ENCODE data around the gene RPAIN.
A peak's percentile ranks its signal among the peaks of the same experiment; 100 is the strongest.

Gene RPAIN, protein sequence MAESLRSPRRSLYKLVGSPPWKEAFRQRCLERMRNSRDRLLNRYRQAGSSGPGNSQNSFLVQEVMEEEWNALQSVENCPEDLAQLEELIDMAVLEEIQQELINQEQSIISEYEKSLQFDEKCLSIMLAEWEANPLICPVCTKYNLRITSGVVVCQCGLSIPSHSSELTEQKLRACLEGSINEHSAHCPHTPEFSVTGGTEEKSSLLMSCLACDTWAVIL
- total RNA-seq, result 56.7 to 80.3 (median 63.8) reads per million in 9 experiments

DNA sequence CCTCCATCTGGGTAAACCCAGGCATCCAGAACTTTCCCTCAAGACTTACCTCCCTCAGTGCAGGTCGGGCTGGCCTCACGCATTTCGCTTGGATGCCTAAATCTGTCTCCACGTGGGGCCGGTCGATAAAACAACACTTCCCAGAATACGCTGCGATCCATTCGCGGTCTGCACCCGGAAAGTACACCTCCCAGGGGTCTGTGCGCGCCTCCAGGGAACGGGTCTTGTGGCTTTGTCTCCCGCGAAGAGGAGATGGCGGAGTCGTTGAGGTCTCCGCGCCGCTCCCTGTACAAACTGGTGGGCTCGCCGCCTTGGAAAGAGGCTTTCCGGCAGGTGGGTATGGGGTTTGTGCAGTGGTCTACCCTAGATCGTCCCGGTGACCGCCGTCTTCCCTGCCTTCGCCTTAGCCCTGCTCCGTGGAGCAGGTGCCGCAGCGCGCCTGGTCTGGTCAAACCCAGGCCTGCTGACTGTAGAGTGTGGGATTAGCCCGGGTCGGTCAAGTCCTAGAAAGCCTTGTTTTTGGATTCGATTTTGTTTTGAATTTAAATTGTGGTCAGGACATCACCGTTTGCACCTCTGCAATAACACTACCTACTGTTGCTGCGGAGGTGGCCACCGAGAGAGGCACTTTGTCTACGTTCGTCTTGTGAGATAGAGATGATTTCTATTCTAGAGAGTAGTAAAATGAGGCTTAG lies at the start of gene RPAIN:
Gene RPAIN (plus strand): TSS at position 224 of the 695 bp plus-strand sequence. CDS start 29 bp downstream, at position 253.
- DNase-seq (peak in 2 of 3 experiments; percentile 74 to 76), ATAC-seq (replicated peaks) (peak; percentile 66)
- Mint-ChIP-seq H3K4me1 (ENCODE audit: low read depth in 2 of 2) (peaks cover 11 to 21% of the 10 kb centered on the region in 2 donors), H3K36me3 (ENCODE audit: insufficient read depth) (peaks cover 54% of the 10 kb centered on the region), H3K9me3 (no peaks in the 10 kb centered on the region), H3K27ac (peak within 1 kb of the TSS; percentile 88 to 95), H3K27me3 (no peaks in the 10 kb centered on the region), H3K4me3 (peak within 1 kb of the TSS; percentile 96 to 97)

DNA sequence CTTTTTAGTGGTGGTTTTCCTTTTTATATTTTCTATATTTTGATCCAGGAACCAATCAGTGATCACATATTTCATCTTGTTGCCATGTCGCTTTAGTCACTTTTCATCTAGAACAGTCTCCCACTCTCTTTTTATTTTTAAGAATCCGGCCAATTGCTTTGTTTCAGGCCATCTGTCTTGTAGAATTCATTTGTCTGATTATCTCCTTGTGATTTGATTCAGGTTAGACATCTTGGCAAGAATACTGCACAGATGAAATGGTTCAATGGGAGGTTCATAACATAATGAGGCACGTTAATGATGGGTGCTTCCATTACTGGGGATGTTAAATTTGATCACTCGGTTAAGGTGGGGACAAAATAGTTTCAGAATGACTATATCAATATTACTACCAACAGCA lies 49.6 kb upstream of the RPAIN start:
- Mint-ChIP-seq H3K27ac (peak overlapping the region in 1 of 2 donors; percentile 58), H3K4me3 (no peak overlapping the region), H3K4me1 (ENCODE audit: low read depth in 2 of 2) (no peaks in the 10 kb centered on the region), H3K36me3 (ENCODE audit: insufficient read depth) (peaks cover 81% of the 10 kb centered on the region), H3K9me3 (no peaks in the 10 kb centered on the region), H3K27me3 (no peaks in the 10 kb centered on the region)
- no peak for ATAC-seq (replicated peaks)
- DNase-seq, result no peak

DNA sequence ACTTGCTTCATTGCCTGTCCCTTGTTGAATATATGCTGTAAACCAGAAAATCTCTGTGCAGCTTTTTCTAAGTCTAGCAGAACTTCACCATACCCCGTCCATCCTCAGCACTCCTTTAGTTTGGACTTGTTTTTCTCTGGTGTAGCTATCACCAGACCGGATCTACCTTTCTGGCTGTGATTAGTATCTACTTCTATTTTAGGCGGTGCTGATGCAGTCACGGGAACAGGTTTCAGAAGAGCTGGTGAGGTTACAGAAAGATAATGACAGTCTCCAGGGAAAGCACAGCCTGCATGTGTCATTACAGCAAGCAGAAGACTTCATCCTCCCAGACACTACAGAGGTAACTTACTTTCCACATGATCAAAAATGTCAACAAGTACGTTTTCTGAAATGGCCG lies 46.9 kb upstream of the RPAIN start:
- Mint-ChIP-seq H3K27me3 (no peaks in the 10 kb centered on the region), H3K9me3 (no peaks in the 10 kb centered on the region), H3K4me3 (no peak overlapping the region), H3K36me3 (ENCODE audit: insufficient read depth) (peaks cover 86% of the 10 kb centered on the region), H3K4me1 (ENCODE audit: low read depth in 2 of 2) (no peaks in the 10 kb centered on the region), H3K27ac (no peak overlapping the region)
- ATAC-seq (replicated peaks), result no peak
- no peak for DNase-seq

DNA sequence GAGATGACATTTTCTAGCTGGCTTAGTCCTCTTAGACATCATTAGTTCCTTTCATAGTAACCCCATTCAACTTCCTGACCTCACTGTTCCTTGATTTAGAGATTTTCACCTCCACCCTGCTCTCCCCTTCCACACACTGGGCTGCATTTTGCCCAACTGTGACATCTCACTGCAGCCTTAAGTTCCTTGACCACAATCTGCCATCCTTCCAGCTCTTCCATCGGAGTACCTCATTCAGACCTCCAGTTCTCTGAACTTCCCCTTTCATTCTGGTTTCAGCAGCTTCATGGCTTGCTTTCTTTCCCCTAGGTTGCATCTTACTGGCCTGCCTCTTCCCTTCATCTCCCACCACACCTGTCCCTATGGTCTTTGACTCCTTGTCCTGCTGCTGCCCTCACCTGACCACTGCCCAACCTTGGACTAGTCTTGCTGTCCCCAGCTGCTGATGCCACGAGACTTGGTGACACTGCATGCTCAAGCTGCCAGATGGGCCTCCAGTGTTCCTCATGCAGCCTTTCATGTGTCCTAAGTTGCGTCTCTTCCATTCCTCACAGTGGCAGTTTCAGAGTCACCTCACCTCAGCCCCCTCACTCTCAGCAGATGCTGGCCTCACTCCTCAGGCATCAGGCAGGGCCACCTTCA lies 41.3 kb upstream of the RPAIN start:
- Mint-ChIP-seq H3K36me3 (ENCODE audit: insufficient read depth) (peaks cover 91% of the 10 kb centered on the region), H3K4me1 (ENCODE audit: low read depth in 2 of 2) (peaks cover 0 to 7% of the 10 kb centered on the region in 2 donors), H3K9me3 (no peaks in the 10 kb centered on the region), H3K27ac (peak overlapping the region in 1 of 2 donors; percentile 77), H3K27me3 (no peaks in the 10 kb centered on the region), H3K4me3 (no peak overlapping the region)
- no peak for DNase-seq
- ATAC-seq (replicated peaks), result no peak

DNA sequence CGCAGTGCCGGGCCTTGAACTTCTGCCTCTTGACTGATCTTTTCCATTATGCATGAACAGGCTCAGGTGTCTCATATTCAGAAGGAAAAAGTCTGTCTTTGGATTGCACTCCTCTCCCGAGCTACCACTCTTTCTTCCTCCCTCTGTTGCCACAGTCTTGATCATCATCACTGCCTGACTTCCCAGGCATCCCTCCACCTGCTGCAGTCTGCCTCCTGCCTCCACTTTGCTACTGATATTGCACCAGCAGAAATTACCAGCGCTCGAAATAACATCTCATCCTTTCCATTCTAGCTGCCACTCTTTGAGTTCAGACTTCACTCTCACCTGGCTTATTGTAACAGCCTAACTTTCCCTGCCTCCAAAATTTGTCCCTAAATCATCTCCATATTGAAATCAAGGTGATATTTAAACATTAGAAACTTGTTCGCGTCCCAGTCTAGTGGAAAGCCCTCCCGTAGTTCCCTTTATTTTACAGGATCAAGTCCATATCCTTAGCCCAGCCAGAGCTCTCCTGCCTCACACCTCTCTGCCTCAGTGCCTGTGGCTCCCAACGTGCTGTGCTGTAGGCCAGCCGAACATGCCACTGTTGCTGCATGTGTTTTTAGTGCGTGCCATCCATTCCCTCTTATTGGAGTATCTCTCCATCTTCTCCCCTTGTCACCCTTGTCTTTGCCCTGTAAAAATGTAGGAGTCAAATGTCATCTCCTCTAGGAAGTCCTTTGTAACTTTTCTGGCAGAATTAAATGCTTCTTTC lies 40.5 kb upstream of the RPAIN start:
- Mint-ChIP-seq H3K4me3 (no peak overlapping the region), H3K9me3 (no peaks in the 10 kb centered on the region), H3K4me1 (ENCODE audit: low read depth in 2 of 2) (peaks cover 0 to 7% of the 10 kb centered on the region in 2 donors), H3K27me3 (no peaks in the 10 kb centered on the region), H3K27ac (peak overlapping the region; percentile 72 to 77), H3K36me3 (ENCODE audit: insufficient read depth) (peaks cover 91% of the 10 kb centered on the region)
- ATAC-seq (replicated peaks), result no peak
- no peak for DNase-seq

DNA sequence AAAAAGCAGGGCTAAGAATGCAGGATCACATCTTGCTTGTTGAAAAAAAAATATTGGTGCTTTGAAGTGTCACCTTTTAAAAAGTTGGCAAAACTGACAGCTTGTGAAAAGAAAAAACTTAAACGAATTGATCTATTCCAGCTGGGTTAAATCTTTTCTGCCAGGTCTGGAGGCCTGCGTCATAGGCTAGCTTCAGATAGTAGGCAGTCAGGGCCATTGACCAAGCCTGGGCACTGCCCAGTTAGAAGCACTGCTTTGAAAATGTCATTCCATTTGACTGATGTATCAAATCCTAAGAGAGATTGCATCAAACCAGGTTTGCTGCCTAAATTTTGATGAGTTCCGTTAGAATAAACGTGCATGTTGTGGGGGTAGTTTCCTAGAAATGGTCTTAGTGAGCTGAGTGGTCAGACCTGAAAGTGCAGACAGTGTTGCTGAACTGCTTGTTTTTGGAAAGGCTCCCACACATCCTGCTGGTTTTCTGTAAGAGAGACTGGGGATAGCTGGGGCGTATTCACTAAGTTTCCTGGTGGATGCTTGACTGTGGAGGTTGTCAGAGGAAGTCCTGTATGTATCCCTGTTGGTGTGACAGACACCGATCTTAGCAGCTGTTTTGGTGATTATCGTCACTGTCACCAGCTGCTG lies 39.4 kb upstream of the RPAIN start:
- H3K9me3 Mint-ChIP-seq, result no peaks in the 10 kb centered on the region
- peaks cover 0 to 7% of the 10 kb centered on the region in 2 donors for H3K4me1 Mint-ChIP-seq (ENCODE audit: low read depth in 2 of 2)
- DNase-seq (no peak), ATAC-seq (replicated peaks) (no peak)
- H3K27me3 Mint-ChIP-seq, result no peaks in the 10 kb centered on the region
- peaks cover 86% of the 10 kb centered on the region for H3K36me3 Mint-ChIP-seq (ENCODE audit: insufficient read depth)
- H3K4me3 Mint-ChIP-seq, result no peak overlapping the region
- H3K27ac Mint-ChIP-seq, result peak overlapping the region; percentile 72 to 77

DNA sequence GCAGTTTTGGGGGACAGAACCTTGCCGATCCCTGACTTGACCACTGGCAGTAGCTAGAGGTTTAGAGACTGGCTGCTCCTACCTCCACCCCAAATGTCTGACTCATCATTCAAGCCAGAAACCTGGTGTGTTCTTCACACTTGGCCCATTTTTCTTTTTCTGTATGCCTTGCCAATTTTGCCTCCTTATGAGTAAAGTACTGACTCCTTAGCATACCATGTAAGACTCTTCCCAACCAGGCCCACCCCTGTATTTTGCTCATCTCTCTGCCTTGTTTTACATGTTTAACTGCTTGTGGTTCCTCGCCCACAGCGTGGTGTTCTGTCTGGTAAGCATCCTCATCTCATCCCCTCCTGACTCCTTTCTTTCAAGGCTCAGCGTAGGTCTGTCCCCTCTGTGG lies 38.4 kb upstream of the RPAIN start:
- ATAC-seq (replicated peaks), result no peak
- Mint-ChIP-seq H3K4me1 (ENCODE audit: low read depth in 2 of 2) (peaks cover 0 to 7% of the 10 kb centered on the region in 2 donors), H3K27ac (peak overlapping the region; percentile 77 to 85), H3K4me3 (no peak overlapping the region), H3K9me3 (no peaks in the 10 kb centered on the region), H3K27me3 (no peaks in the 10 kb centered on the region), H3K36me3 (ENCODE audit: insufficient read depth) (peaks cover 85% of the 10 kb centered on the region)
- no peak for DNase-seq

DNA sequence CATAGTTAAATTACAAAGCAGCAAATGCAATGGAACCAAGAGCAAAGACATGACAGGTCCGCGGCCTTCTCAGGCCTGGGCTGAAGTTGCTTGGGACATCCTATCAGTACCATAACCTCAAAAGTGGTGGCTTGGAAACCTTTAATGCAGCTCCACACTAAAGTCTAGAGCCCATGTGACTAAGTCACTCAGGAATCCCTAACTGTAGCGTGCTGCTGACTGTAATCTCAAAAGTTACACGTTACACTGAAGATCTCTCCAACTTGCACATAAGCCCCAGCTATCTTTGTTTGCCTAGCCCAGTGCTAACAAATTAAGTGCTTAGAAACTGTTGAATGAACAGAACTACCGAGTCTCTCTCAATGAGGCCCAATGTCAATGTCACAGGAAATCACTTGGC lies 28.3 kb upstream of the RPAIN start:
- ATAC-seq (replicated peaks) (no peak), DNase-seq (no peak)
- Mint-ChIP-seq H3K27ac (no peak overlapping the region), H3K9me3 (no peaks in the 10 kb centered on the region), H3K4me3 (no peak overlapping the region), H3K4me1 (ENCODE audit: low read depth in 2 of 2) (peaks cover 4 to 13% of the 10 kb centered on the region in 2 donors), H3K36me3 (ENCODE audit: insufficient read depth) (peaks cover 92% of the 10 kb centered on the region), H3K27me3 (no peaks in the 10 kb centered on the region)

DNA sequence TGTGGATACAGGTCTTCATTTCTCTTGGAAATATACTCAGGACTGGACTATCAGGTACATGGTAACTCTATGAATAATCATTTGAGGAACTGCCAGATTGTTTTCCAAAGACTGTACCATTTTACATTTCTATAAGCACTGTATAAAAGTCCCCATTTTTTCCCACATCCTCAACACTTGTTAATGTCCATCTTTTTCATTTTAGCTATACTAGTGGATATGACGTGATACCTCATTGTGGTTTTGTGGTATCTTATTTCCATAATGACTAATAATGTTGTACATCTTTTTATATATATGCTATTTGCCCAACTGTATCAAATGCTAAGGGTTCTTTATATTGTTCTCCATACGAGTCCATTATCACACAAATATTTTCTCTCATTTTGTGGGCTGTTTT lies 23.4 kb upstream of the RPAIN start:
- H3K4me3 Mint-ChIP-seq, result no peak overlapping the region
- peaks cover 0 to 7% of the 10 kb centered on the region in 2 donors for H3K4me1 Mint-ChIP-seq (ENCODE audit: low read depth in 2 of 2)
- H3K27me3 Mint-ChIP-seq, result no peaks in the 10 kb centered on the region
- peaks cover 85% of the 10 kb centered on the region for H3K36me3 Mint-ChIP-seq (ENCODE audit: insufficient read depth)
- peak overlapping the region; percentile 4 to 19 for H3K27ac Mint-ChIP-seq
- ATAC-seq (replicated peaks) (no peak), DNase-seq (no peak)
- H3K9me3 Mint-ChIP-seq, result no peaks in the 10 kb centered on the region

DNA sequence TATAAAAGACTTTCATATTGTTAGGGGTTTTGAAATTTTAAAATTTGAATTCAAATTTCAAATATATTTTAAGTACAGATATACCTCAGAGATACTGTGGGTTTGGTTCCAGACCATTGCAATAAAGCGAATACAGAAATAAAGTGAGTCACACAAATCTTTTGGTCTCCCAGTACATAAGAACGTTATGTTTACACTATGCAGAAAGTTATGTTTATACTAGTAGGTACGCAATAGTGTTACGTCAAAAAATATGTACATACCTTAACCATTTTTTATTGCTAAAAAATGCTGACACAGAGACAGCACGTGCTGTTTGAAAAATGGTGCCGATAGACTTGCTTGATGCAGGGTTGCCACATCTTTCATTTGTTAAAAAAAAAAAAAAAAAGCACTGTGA lies 20.2 kb upstream of the RPAIN start:
- Mint-ChIP-seq H3K27me3 (no peaks in the 10 kb centered on the region), H3K9me3 (no peaks in the 10 kb centered on the region), H3K4me1 (ENCODE audit: low read depth in 2 of 2) (no peaks in the 10 kb centered on the region), H3K4me3 (no peak overlapping the region), H3K36me3 (ENCODE audit: insufficient read depth) (peaks cover 58% of the 10 kb centered on the region), H3K27ac (no peak overlapping the region)
- DNase-seq (no peak), ATAC-seq (replicated peaks) (no peak)

DNA sequence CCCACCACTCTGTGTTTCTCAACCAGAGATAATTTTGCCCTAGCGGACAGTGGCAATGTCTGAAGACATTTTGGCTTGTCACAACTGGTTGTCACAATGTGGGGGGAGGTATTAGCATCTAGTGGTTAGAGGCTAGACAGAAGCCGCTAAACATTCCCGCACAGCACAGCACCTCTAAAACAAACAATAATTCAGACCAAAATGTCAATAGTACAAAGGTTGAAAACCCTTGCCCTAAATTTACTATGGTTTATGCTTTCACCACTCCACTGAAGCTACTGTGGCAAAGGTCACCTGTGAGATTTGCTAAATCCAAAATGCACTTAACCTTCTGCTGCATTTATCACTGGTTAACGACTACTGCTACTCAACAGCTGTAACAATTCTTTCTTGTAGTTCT lies 14.6 kb upstream of the RPAIN start:
- H3K27ac Mint-ChIP-seq, result no peak overlapping the region
- no peaks in the 10 kb centered on the region for H3K27me3 Mint-ChIP-seq
- no peak overlapping the region for H3K4me3 Mint-ChIP-seq
- no peak for DNase-seq
- H3K4me1 Mint-ChIP-seq (ENCODE audit: low read depth in 2 of 2), result peaks cover 4 to 6% of the 10 kb centered on the region in 2 donors
- no peaks in the 10 kb centered on the region for H3K9me3 Mint-ChIP-seq
- no peak for ATAC-seq (replicated peaks)
- H3K36me3 Mint-ChIP-seq (ENCODE audit: insufficient read depth), result peaks cover 4% of the 10 kb centered on the region

DNA sequence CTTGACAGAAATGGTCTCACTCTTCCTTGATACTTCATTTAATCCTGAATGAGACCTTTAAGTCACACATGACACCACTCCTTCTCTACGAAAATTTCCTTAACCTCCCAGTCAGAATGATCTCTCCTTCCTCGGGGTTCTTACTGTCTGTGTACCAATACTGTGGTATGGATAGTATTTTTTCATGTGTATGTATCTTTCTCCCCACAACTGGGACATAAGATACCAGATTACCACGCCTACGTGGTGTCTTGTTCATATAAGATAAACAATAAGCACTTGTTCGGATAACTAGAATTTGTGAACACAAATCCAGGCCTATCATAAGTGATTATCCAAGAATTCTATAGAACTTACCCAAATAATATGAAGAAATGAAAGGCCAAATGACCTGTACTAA lies 11.8 kb upstream of the RPAIN start:
- H3K9me3 Mint-ChIP-seq, result no peaks in the 10 kb centered on the region
- no peak overlapping the region for H3K27ac Mint-ChIP-seq
- H3K36me3 Mint-ChIP-seq (ENCODE audit: insufficient read depth), result peaks cover 9% of the 10 kb centered on the region
- H3K4me1 Mint-ChIP-seq (ENCODE audit: low read depth in 2 of 2), result peaks cover 19 to 25% of the 10 kb centered on the region in 2 donors
- H3K4me3 Mint-ChIP-seq, result no peak overlapping the region
- no peaks in the 10 kb centered on the region for H3K27me3 Mint-ChIP-seq
- ATAC-seq (replicated peaks) (no peak), DNase-seq (no peak)

All from effector memory CD8-positive, alpha-beta T cell (primary cell).